ENCODE measurements around the gene SLC39A13. TPM values are rescaled to one million over a fixed set of nuclear protein-coding genes. Genes with fewer than 3 reads are reported as not detected.

The SLC39A13 gene
- total and polyA plus RNA-seq, 2 of the 13 experiments (the other 11 are each of a cell fraction or from before 2014, with no cell fraction given), result 15.3 to 30.5 TPM

DNA sequence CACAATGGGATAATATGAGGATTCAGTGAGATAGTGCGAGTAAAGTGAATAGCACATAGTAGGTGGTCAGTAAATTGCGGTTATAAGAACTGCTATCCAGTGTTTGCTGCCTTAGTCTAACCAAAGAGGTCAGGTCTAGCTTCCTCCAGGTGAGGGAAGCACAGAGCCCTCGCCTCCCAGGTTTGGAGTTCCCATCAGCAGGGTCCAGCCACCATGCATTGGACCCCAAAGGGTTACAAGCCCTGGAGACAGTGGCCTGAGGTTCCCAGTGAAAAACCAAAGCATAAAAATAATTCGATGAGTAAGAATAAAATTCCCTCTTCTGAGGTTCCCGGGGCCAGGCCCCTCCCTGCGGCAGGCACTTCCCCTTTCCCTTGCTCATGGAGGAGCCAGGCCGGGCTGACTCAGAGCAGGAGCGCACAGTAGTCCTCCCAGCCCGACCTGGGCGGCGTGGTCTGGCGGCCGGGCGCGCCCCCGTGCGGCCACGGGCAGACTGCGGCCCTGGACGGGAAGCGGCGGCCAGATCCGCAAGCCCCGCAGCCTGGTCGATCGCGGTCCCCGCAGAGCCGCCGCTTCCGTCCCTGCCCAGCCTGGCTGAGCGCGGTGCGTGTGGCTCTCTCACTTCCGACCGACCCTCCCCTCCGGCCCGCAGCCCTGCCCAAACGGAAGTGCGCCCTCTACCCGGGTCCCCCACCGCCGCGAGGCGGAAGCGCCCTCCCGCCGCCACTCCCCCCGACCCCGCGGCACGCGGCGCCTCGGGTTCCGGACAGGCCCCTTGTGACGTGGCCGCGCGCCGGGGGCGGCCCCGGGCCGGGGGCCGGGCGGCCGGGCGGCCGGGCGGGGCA is at the start of gene SLC39A13 (continued):
- peak; percentile 45; the same call in 1 of the 2 replicates for TF ChIP-seq ZNF703 (CRISPR knock-in tag; IDR thresholded peaks at IDR 0.05; ENCODE audit: borderline replicate concordance)
- TF ChIP-seq TEAD3 (CRISPR knock-in tag; optimal IDR thresholded peaks at IDR 0.05; ENCODE audit: borderline replicate concordance), result peak; percentile 46
- TF ChIP-seq PLRG1 (conservative IDR thresholded peaks at IDR 0.05), result no peak
- TF ChIP-seq REXO4 (CRISPR knock-in tag; IDR thresholded peaks at IDR 0.05; ENCODE audit: borderline replicate concordance), result no peak
- no peak for TF ChIP-seq ZNF326 (CRISPR knock-in tag; IDR thresholded peaks at IDR 0.05; ENCODE audit: borderline replicate concordance)
- TF ChIP-seq NFKBIZ (CRISPR knock-in tag; IDR thresholded peaks at IDR 0.05), result 0 out of 2 replicates have a peak, but pooled peaks have one; percentile 26

DNA sequence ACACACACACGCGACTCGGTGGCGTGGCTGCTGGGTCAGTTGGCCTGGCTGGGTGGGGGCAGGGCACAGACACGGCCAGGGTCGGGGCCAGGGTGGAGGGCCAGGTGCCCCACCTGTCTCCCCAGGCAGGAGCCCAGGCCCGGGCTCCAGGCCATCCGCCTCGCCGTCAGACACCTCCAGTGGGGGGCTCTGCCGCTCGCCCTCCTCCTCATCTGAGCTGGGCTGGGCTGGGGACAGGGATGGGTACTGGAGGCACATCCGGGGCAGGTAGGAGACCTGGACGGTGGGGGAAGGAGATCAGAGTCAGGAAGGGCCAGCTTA is 49.7 kb upstream of the SLC39A13 start:
- peak overlapping the region; percentile 33; the same call in 1 of the 2 replicates for H3K4me2 ChIP-seq (ENCODE audit: low read depth, low read length)
- ATAC-seq (no peak), DNase-seq (ENCODE audit: low spot score) (no peak), FAIRE-seq (no peak)
- no peak overlapping the region for H3K27ac ChIP-seq (ENCODE audit: extremely low read length, insufficient read depth, low read length)
- ChIA-PET CTCF (ENCODE audit: low intra/inter-chr PET ratio, low total read pairs) (no interaction called here), POLR2A (no interaction called here)
- peaks cover 54% of the 10 kb centered on the region for H3K4me1 ChIP-seq (ENCODE audit: insufficient read depth, low read length)
- TF ChIP-seq, protein P1, sequence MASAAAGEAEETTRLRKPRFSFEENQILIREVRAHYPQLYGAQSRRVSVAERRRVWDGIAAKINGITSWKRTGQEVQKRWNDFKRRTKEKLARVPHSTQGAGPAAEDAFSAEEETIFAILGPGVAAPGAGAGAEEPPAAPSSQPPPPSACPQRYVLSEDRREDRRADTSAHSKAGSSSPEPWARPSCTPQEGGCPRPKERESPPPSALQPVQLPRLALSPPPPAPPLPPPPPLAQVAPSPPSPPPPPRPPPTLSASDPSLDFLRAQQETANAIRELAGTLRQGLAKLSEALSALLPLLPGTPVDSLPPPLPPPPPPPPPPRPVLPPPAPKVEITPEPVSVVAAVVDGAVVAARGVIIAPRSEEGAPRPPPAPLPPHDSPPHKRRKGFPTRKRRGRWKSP (CRISPR knock-in tag; IDR thresholded peaks at IDR 0.05), result no peak
- TF ChIP-seq ZNF350 (CRISPR knock-in tag; IDR thresholded peaks at IDR 0.05; ENCODE audit: borderline replicate concordance, low read depth) (no peak), GABPB1 (CRISPR knock-in tag; IDR thresholded peaks at IDR 0.05) (no peak), TRIM24 (CRISPR knock-in tag; IDR thresholded peaks at IDR 0.05) (no peak), ZNF776 (CRISPR knock-in tag; IDR thresholded peaks at IDR 0.05) (no peak), SP5 (CRISPR knock-in tag; IDR thresholded peaks at IDR 0.05; ENCODE audit: borderline replicate concordance, low read depth) (no peak)
- TF ChIP-seq, protein P2, sequence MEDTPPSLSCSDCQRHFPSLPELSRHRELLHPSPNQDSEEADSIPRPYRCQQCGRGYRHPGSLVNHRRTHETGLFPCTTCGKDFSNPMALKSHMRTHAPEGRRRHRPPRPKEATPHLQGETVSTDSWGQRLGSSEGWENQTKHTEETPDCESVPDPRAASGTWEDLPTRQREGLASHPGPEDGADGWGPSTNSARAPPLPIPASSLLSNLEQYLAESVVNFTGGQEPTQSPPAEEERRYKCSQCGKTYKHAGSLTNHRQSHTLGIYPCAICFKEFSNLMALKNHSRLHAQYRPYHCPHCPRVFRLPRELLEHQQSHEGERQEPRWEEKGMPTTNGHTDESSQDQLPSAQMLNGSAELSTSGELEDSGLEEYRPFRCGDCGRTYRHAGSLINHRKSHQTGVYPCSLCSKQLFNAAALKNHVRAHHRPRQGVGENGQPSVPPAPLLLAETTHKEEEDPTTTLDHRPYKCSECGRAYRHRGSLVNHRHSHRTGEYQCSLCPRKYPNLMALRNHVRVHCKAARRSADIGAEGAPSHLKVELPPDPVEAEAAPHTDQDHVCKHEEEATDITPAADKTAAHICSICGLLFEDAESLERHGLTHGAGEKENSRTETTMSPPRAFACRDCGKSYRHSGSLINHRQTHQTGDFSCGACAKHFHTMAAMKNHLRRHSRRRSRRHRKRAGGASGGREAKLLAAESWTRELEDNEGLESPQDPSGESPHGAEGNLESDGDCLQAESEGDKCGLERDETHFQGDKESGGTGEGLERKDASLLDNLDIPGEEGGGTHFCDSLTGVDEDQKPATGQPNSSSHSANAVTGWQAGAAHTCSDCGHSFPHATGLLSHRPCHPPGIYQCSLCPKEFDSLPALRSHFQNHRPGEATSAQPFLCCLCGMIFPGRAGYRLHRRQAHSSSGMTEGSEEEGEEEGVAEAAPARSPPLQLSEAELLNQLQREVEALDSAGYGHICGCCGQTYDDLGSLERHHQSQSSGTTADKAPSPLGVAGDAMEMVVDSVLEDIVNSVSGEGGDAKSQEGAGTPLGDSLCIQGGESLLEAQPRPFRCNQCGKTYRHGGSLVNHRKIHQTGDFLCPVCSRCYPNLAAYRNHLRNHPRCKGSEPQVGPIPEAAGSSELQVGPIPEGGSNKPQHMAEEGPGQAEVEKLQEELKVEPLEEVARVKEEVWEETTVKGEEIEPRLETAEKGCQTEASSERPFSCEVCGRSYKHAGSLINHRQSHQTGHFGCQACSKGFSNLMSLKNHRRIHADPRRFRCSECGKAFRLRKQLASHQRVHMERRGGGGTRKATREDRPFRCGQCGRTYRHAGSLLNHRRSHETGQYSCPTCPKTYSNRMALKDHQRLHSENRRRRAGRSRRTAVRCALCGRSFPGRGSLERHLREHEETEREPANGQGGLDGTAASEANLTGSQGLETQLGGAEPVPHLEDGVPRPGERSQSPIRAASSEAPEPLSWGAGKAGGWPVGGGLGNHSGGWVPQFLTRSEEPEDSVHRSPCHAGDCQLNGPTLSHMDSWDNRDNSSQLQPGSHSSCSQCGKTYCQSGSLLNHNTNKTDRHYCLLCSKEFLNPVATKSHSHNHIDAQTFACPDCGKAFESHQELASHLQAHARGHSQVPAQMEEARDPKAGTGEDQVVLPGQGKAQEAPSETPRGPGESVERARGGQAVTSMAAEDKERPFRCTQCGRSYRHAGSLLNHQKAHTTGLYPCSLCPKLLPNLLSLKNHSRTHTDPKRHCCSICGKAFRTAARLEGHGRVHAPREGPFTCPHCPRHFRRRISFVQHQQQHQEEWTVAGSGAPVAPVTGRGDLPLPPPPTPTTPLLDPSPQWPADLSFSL (CRISPR knock-in tag; IDR thresholded peaks at IDR 0.05), result 0 out of 2 replicates have a peak, but pooled peaks have one; percentile 23
- H3K27me3 ChIP-seq (ENCODE audit: control insufficient read depth in 1 of 2, insufficient read depth in 2 of 2, low read length in 2 of 2), result peaks cover 1 to 13% of the 10 kb centered on the region in 2 experiments; a peak in 1 of 5 replicates
- H4K20me1 ChIP-seq (ENCODE audit: insufficient read depth, low read length), result no peaks in the 10 kb centered on the region
- no TSS peak for BruUV-seq (replicated peaks)
- no peak overlapping the region for H3K9ac ChIP-seq (ENCODE audit: insufficient read depth, low read depth, low read length)
- in situ Hi-C loops (cut with HindIII; ENCODE audit: extremely low pct_ligation_motif_present, low pct_unique_long_range_greater_than_20kb), result no loop called here
- intact Hi-C loops (cut with micrococcal nuclease; ENCODE audit: unreplicated experiment), result loop anchor here (5.0 kb wide), 1 partner anchor 254 kb away; no protein-coding TSS in a partner anchor
- no peaks in the 10 kb centered on the region for H3K9me3 ChIP-seq (ENCODE audit: low read length)
- no peak overlapping the region for H2AFZ ChIP-seq (ENCODE audit: low read length)
- no peaks in the 10 kb centered on the region for H3K79me2 ChIP-seq (ENCODE audit: insufficient read depth, low read length)
- no peak overlapping the region; a peak in 1 of 6 replicates for H3K4me3 ChIP-seq (replicated peaks in 1 of 3; ENCODE audit: insufficient read depth in 1 of 3, low read depth in 2 of 3, low read length in 3 of 3)
- H3K36me3 ChIP-seq (replicated peaks in 1 of 2; ENCODE audit: control insufficient read depth in 1 of 2, insufficient read depth in 2 of 2, low read length in 2 of 2), result no peaks in the 10 kb centered on the region
- WGBS (ENCODE audit: low lambda C conversion rate), result 3% methylated on average over 2 of the region's 14 CpGs
